Fibroblast of mammary gland (primary cell): ENCODE data around the gene NLRP13.

Experiments
- DNase-seq: peaks from one replicate; pipeline ENCODE4 v3.0.0-alpha.2; 2010; ENCODE audit warnings: low read depth
- H3K4me3 ChIP-seq: 2 replicates; pipeline ENCODE4 v1.5.1; 2011; ENCODE audit warnings: low read depth, mild to moderate bottlenecking, low read length, moderate library complexity; ENCODE audit not compliant: control insufficient read depth
- CTCF ChIP-seq: conservative IDR thresholded peaks from 2 replicates; pipeline ENCODE4 v1.5.1; 2011; ENCODE audit warnings: low read depth, low read length, inconsistent platforms; ENCODE audit not compliant: control insufficient read depth, insufficient read depth

Gene NLRP13

GRCh38 chr19:55867101-55867500, 65.0 kb downstream of the NLRP13 start:
- no peak overlapping the region for H3K4me3 ChIP-seq
- no peak for DNase-seq
- no peak for TF ChIP-seq CTCF

- H3K4me3 ChIP-seq, result no peak overlapping the region
- no peak for TF ChIP-seq CTCF
- DNase-seq, result no peak
Observed at GRCh38 chr19:55866521-55866920, 65.6 kb downstream of the NLRP13 start.

- no peak for DNase-seq
- TF ChIP-seq CTCF, result no peak
- no peak overlapping the region for H3K4me3 ChIP-seq
Observed at GRCh38 chr19:55858969-55859368, 73.2 kb downstream of the NLRP13 start.

GRCh38 chr19:55858401-55858800, 73.7 kb downstream of the NLRP13 start:
- no peak for TF ChIP-seq CTCF
- no peak overlapping the region for H3K4me3 ChIP-seq
- DNase-seq, result no peak

GRCh38 chr19:55857974-55858373, 74.2 kb downstream of the NLRP13 start:
- no peak for TF ChIP-seq CTCF
- H3K4me3 ChIP-seq, result no peak overlapping the region
- no peak for DNase-seq

GRCh38 chr19:55857149-55857548, 75.0 kb downstream of the NLRP13 start:
- no peak overlapping the region for H3K4me3 ChIP-seq
- TF ChIP-seq CTCF, result no peak
- DNase-seq, result no peak

GRCh38 chr19:55855160-55855559, 77.0 kb downstream of the NLRP13 start:
- TF ChIP-seq CTCF, result no peak
- H3K4me3 ChIP-seq, result no peak overlapping the region

More at GRCh38 chr19:55855160-55855559, 77.0 kb downstream of the NLRP13 start:
- DNase-seq, result no peak
